ENCODE results near the gene C17orf113.

GRCh38 chr17:42097691-42098631 is 47.6 kb upstream of the C17orf113 start, which contains the start of gene ZNF385C:
- TF ChIP-seq CTCF (IDR thresholded peaks at IDR 0.05; ENCODE audit: borderline replicate concordance, extremely low read depth, low read length, poor library complexity, severe bottlenecking) (no peak), EZH2 (IDR thresholded peaks at IDR 0.05; ENCODE audit: borderline replicate concordance, low read depth, low read length, severe bottlenecking) (no peak)
